Astrocyte of the spinal cord (primary cell): ENCODE results near the gene MICU2.

Experiments
- DNase-seq: peaks from one replicate; pipeline ENCODE4 v3.0.0; 2011; ENCODE audit warnings: low read depth, low spot score
- H3K4me3 ChIP-seq: 2 replicates; pipeline ENCODE4 v1.5.1; 2011; ENCODE audit warnings: low read depth, mild to moderate bottlenecking, low read length, moderate library complexity
- CTCF ChIP-seq: IDR thresholded peaks from 2 replicates; pipeline ENCODE4 v1.5.1; 2012; ENCODE audit warnings: low read depth, mild to moderate bottlenecking, low read length, inconsistent platforms
- in situ Hi-C: cut with HindIII; loops from 2 replicates; pipeline ENCODE4 v1.10.0; 2017; ENCODE audit warnings: low sequenced_read_pairs

The MICU2 gene

GRCh38 chr13:21486322-21486721 is 117.6 kb downstream of the MICU2 start:
- no peak for TF ChIP-seq CTCF
- H3K4me3 ChIP-seq = no peak overlapping the region
- in situ Hi-C loops = no loop called here
- no peak for DNase-seq

GRCh38 chr13:21483748-21484147 is 120.2 kb downstream of the MICU2 start:
- no peak for TF ChIP-seq CTCF
- H3K4me3 ChIP-seq = no peak overlapping the region
- no peak for DNase-seq
- in situ Hi-C loops = no loop called here

DNA sequence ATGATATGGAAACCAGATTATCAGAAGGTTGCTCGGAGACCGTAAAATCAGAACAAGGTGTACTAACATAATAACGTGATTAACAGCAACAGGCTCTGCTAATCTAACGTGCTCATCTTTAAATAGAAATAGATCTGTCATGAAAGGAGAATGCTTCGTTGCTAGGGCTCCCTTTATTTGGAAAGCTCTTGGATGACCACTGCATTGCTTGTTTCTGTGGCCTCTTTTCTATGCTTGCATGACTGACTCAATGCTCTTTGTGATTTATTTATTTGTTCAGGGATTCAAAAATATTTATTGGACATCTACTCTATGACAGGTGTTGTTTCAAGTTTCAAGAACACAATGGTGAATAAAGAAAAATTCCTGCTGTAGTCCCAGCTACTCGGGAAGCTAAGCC is 122.6 kb downstream of the MICU2 start:
- no peak for DNase-seq
- no peak overlapping the region for H3K4me3 ChIP-seq
- in situ Hi-C loops = no loop called here
- TF ChIP-seq CTCF = no peak

DNA sequence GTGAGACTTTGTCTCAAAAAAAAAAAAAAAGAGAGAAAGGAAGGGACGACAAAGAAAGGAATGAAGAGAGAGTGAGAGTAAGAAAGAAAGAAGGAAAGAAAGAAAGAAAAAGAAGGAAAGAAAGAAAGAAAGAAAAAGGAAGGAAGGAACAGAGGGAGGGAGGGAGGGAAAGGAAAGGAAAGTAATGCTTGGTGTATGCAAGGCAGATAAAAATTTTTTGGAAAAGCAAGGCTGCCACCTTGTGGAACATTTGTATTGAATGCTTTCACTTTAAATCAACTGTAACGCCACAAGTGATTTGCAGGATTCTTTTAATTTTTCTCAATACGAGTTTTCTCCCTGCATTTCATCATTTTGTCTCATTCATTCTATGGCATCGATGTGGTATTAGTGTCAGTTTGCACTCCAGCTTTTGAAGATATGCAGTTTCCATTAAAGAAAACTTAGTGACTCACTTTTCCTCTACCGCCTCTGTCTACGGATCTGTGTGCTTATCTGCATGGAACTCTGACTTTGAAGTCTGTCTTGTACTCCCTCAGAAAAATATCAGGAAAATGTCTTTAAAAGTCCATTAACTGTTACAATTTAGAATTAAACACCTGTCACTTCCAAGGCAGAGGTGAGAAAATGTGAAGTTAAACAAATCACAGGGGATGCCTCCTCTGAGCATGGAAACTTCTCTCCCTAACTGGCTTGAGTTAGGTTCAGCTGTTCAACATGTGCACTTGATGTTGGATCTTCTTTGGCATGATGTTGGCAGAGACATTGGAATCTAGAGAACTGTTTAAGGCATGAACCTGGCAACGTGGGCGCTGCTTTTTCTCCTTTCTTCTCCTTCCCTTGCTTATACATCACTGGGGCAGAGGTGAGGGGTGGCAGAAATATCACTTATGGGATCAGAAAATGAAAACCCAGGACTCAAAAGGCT is 124.8 kb downstream of the MICU2 start:
- peak; percentile 44 for TF ChIP-seq CTCF
- in situ Hi-C loops = no loop called here
- peak; percentile 82 for DNase-seq
- H3K4me3 ChIP-seq = no peak overlapping the region

DNA sequence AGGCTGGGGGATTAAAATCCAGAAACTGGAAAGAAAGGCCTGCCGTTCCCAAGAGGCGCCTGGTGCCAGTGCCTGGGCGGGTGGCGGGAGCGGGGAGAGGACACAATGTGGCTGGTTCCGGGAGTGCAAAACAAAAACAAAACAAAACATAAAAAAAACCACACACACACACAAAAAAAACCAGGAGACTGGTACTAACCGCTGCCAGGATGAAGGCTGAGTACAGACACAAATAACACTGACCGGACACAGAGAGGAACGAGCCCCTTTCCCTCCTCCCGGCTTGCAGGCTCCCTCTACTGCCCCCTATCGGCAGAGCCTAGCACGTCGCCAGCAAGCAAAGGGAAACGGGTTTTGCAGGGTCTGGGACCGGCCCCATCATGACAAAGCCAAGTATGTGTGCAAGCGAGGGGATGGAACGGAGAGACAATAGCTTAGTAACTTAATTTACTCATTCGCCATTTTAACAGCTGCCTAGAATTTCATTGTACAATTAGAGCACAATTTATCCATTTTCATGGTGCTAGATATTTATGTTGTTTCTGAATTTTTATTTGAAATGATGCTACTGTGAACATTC is 127.0 kb downstream of the MICU2 start:
- in situ Hi-C loops = no loop called here
- peak; percentile 99 for TF ChIP-seq CTCF
- H3K4me3 ChIP-seq = peak overlapping the region; percentile 36
- DNase-seq = peak; percentile 79

DNA sequence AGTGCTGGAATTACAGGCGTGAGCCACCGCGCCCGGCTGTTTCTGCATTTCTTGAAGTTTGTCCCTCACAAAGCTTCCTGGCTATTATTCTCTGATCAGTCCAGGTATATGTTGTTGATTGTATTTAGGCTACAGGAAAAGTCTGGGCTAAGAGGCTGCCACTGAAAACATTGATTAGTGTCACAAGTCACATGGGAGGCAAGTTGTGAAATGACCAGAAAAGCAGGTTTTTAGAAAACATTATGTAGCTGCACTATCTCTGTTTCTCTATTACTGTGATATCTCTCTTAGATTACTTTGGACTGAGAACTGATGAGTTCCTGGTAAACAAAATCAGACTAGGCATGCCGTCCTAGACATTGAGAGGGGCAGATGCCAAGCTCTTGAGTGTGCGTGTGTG is 128.9 kb downstream of the MICU2 start:
- DNase-seq = no peak
- no peak overlapping the region for H3K4me3 ChIP-seq
- TF ChIP-seq CTCF = no peak
- in situ Hi-C loops = no loop called here
